Lower leg skin (tissue), 4 donors: ENCODE data around the gene CLEC4M. TPM values are rescaled to one million over a fixed set of nuclear protein-coding genes. Genes with fewer than 3 reads are reported as not detected.
"Not testable (repeated sequence)": the region's sequence is repeated elsewhere in the genome, so short reads cannot be mapped to it uniquely, and the experiment has no call there.

Experiments used
- DNase-seq, 2 donors: peaks; one replicate each; pipeline ENCODE4 v3.0.0-alpha.2; 2019; ENCODE audit warnings: low spot score in 2 of 2
- H3K4me3 ChIP-seq: fragments of 200-600 bp; sonication (generic); 2 replicates; pipeline ENCODE4 v1.5.1; 2017; ENCODE audit warnings: mild to moderate bottlenecking, low read depth; ENCODE audit not compliant: poor library complexity, severe bottlenecking
- CTCF ChIP-seq, 3 donors: fragments of 450-650 bp; IDR thresholded peaks; one replicate each; pipeline ENCODE4 v1.5.1; 2016; ENCODE audit warnings: antibody characterized with exemption in 3 of 3, mild to moderate bottlenecking in 3 of 3, moderate library complexity in 2 of 3
- POLR2A ChIP-seq, 2 donors: fragments of 450-650 bp; IDR thresholded peaks; one replicate each; pipeline ENCODE4 v1.6.1; 2016 to 2017; ENCODE audit warnings: antibody characterized with exemption in 2 of 2, mild to moderate bottlenecking in 1 of 2, moderate library complexity in 1 of 2
- WGBS, 2 donors: methylation state at CpG; one replicate each; pipeline ENCODE4 v1.1.5; 2018; 5-methylcytosine and 5-hydroxymethylcytosine counted together
- intact Hi-C: fragments of 100-400 bp; cut with DNase I; formaldehyde crosslinking; loops from one replicate; pipeline ENCODE4 v1.15.0; 2023; ENCODE audit warnings: low total_unique reads
- total RNA-seq, 4 donors: library from RNA; depleted of rRNA; stranded (reverse); fragments of >200 nt; gene quantifications; one replicate each; pipeline ENCODE4 v1.1.0, GENCODE V29; 2016

CLEC4M gene
- total RNA-seq, 4 donors from 2014 or later: not detected

- intact Hi-C loops: no loop called here
- TF ChIP-seq CTCF (IDR thresholded peaks at IDR 0.05): no peak
- TF ChIP-seq POLR2A (IDR thresholded peaks at IDR 0.05): no peak
- H3K4me3 ChIP-seq: no peak overlapping the region
- 69 to 72% methylated on average over 12 of the region's 12 CpGs for WGBS, 2 donors
- DNase-seq: no peak
Observed at GRCh38 chr19:7744871-7745650, 18.0 kb upstream of the CLEC4M start.

- DNase-seq, intact Hi-C loops, H3K4me3 ChIP-seq: not testable (repeated sequence)
- 69% methylated on average over 4 of the region's 4 CpGs for WGBS, 2 donors
Observed at GRCh38 chr19:7746306-7746705, 16.7 kb upstream of the CLEC4M start.

- 66 to 71% methylated on average over 7 of the region's 7 CpGs for WGBS, 2 donors
- TF ChIP-seq CTCF (IDR thresholded peaks at IDR 0.05): no peak
- TF ChIP-seq POLR2A (IDR thresholded peaks at IDR 0.05): no peak
- H3K4me3 ChIP-seq: no peak within 1 kb of the TSS
- intact Hi-C loops: no loop called here
- no peak for DNase-seq
Observed at GRCh38 chr19:7746903-7747884, 15.8 kb upstream of the CLEC4M start, which contains the start of gene CD209. Gene CD209 (minus strand): TSS chr19:7747534. CDS start chr19:7747511, 23 bp downstream.

GRCh38 chr19:7748171-7748570 is 14.9 kb upstream of the CLEC4M start:
- no peak for DNase-seq
- no peak overlapping the region for H3K4me3 ChIP-seq
- intact Hi-C loops: no loop called here
- TF ChIP-seq POLR2A (IDR thresholded peaks at IDR 0.05) (no peak), CTCF (IDR thresholded peaks at IDR 0.05) (no peak)
- 65 to 70% methylated on average over 2 of the region's 2 CpGs for WGBS, 2 donors

- intact Hi-C loops: no loop called here
- WGBS, 2 donors: 7 to 16% methylated on average over 4 of the region's 4 CpGs
- DNase-seq: no peak
- TF ChIP-seq CTCF (IDR thresholded peaks at IDR 0.05) (no peak), POLR2A (IDR thresholded peaks at IDR 0.05) (no peak)
- H3K4me3 ChIP-seq: no peak overlapping the region
Observed at GRCh38 chr19:7748756-7749155, 14.3 kb upstream of the CLEC4M start.
